Measurements from ENCODE around the gene CASZ1. TPM values are rescaled to one million over a fixed set of nuclear protein-coding genes. Genes with fewer than 3 reads are reported as not detected.
A peak's percentile ranks its signal among the peaks of the same experiment; 100 is the strongest.

The CASZ1 gene
- total RNA-seq, 4 donors from 2014 or later: 5.2 to 38.5 (median 18.7) TPM

GRCh38 chr1:10676963-10677362 lies 119.5 kb downstream of the CASZ1 start:
- Histone ChIP-seq H3K4me3 (replicated peaks in 1 of 3) (no peak overlapping the region), H3K27me3 (no peaks in the 10 kb centered on the region), H3K27ac (peak overlapping the region in 2 of 3 donors; percentile 67 to 81), H3K9me3 (no peaks in the 10 kb centered on the region), H3K36me3 (no peaks in the 10 kb centered on the region), H3K4me1 (peaks cover 75 to 78% of the 10 kb centered on the region in 2 donors)
- WGBS, 2 donors: 65 to 67% methylated on average over 13 of the region's 13 CpGs
- TF ChIP-seq CTCF (IDR thresholded peaks at IDR 0.05) (no peak), POLR2A (IDR thresholded peaks at IDR 0.05) (no peak)
- intact Hi-C loops (cut with DNase I): no loop called here
- peak; percentile 41 to 52 for DNase-seq

DNA sequence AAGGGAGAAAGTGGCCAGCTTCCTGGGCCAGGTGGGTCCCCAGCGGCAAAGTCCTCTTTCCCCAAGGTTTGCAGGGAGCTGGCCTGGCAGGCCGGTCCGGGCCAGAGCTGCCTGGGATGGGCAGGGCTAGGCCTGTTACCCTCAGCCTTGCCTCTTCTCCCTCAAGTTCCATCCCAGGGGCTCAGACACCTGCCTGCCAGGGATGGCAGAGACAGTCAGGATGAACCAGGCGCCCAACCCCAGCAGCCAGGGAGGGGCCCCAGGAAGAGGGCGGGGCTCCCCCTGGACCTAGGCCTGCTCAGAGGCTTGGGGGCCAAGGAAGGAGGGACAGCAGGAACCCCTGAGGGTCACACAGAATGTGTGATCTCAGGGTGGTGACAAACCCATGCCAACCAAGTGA lies 120.6 kb downstream of the CASZ1 start:
- intact Hi-C loops (cut with DNase I): no loop called here
- Histone ChIP-seq H3K27ac (peak overlapping the region; percentile 77 to 85 (median 81)), H3K4me1 (peaks cover 80 to 83% of the 10 kb centered on the region in 2 donors), H3K4me3 (replicated peaks in 1 of 3) (no peak overlapping the region), H3K27me3 (no peaks in the 10 kb centered on the region), H3K36me3 (no peaks in the 10 kb centered on the region), H3K9me3 (no peaks in the 10 kb centered on the region)
- DNase-seq: no peak
- no CpG with 5 or more reads among the region's 5 CpGs for WGBS, 2 donors
- TF ChIP-seq POLR2A (IDR thresholded peaks at IDR 0.05) (no peak), CTCF (IDR thresholded peaks at IDR 0.05) (no peak)

DNA sequence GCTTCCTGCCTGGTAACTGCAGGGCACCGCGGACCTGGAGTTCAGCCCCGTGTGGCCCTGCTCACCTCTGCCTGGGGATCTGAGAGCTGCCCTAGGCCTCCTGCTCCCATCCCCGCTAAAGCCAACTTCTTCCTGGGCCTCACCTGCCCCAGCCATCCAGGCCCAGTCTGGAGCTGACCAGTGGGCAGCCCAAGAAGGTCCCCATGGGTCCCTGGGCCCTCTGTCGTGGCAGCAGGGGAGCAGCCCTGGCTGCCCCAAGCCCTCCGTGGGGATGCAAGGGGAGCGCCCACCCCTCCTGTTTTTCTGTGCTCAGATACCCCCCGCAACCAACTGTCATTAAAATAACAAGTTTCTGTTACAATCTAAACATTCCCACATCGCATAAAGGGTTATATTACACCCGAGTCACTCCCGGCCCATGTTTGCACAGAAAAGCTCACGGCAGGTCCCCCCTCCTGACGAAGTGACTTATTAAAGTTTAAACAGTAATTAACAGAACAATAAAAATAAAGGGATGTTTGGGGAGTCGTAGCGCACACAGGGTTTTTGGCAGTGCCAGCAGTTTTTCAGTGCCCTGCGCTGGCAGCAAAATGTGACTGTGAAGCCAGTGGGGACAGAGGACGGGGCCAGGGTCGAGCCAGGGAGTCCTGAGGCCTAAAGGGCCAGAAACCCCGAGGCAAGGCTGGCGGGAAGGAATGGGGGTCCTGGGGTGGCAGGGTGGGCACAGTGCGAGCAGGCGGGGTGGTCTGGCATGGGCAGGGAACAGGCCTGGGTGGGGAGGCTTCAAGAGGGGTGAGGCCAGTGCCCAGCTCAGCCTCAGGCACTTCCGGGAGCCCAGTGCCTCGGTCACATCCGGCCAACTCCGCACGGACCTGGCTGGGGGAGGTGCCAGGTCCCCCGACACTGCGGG lies 121.5 kb downstream of the CASZ1 start:
- Histone ChIP-seq H3K4me3 (replicated peaks in 1 of 3) (no peak overlapping the region), H3K27ac (peak overlapping the region; percentile 77 to 85 (median 81)), H3K4me1 (peaks cover 82% of the 10 kb centered on the region in 2 donors), H3K9me3 (no peaks in the 10 kb centered on the region), H3K27me3 (no peaks in the 10 kb centered on the region), H3K36me3 (no peaks in the 10 kb centered on the region)
- DNase-seq: peak; percentile 34 to 59
- TF ChIP-seq POLR2A (IDR thresholded peaks at IDR 0.05) (no peak), CTCF (IDR thresholded peaks at IDR 0.05) (no peak)
- WGBS, 2 donors: 53 to 65% methylated on average over 19 to 27 of the region's 29 CpGs
- intact Hi-C loops (cut with DNase I): no loop called here

DNA sequence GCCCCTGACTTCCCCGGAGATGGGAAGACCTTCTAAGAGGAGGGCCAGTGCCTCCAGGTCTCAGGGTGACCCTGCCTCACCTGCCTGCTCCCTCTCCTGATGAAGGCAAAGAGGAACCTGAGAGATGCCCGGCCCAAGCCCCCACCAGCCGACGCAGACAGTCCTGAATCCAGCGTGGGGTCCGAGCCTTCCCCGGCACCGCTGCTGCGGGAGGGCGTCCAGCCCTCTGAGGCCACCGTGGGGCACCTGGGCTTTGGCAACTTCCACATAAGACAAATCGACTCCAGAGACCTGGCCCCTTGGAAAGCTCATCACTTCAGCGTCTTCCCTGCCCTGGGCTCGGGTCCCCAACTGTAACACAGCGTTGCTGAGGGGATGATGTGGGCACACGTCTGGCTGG lies 122.2 kb downstream of the CASZ1 start:
- TF ChIP-seq CTCF (IDR thresholded peaks at IDR 0.05) (no peak), POLR2A (IDR thresholded peaks at IDR 0.05) (no peak)
- Histone ChIP-seq H3K27me3 (no peaks in the 10 kb centered on the region), H3K36me3 (no peaks in the 10 kb centered on the region), H3K27ac (peak overlapping the region; percentile 77 to 85 (median 84)), H3K9me3 (no peaks in the 10 kb centered on the region), H3K4me3 (replicated peaks in 1 of 3) (no peak overlapping the region), H3K4me1 (peaks cover 75 to 79% of the 10 kb centered on the region in 2 donors)
- WGBS, 2 donors: 86 to 95% methylated on average over 10 to 13 of the region's 16 CpGs
- intact Hi-C loops (cut with DNase I): no loop called here
- DNase-seq: no peak

DNA sequence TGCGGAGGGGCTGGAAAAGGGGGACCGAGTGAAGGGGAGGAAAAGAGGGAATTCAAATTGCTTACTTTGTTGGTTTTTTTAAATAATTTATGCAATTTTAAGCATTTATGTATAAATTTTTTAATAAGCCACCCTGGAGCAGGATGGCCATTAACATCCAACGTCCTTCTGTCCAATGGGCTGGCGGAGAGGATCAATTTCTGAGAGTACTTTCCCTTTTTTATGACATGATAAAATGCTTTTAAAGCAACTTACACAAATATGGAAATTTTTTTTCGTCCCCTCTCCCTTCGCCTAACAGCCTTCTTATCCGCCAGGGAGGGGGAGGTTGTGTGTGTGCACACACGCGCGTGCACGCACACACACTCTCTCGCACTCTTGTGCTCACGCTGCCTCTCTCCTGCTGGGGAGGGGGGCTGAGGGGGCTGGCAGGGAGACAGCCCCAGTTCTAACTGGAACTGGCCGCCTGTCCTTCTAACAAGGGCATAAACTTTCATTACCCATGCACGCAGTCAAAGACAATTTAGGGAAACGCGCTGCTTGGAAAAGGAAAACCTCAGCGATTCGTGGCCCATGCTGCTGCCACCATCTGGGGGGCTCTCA lies 123.2 kb downstream of the CASZ1 start:
- intact Hi-C loops (cut with DNase I): no loop called here
- Histone ChIP-seq H3K4me1 (peaks cover 79 to 80% of the 10 kb centered on the region in 2 donors), H3K4me3 (replicated peaks in 1 of 3) (no peak overlapping the region), H3K27ac (peak overlapping the region; percentile 35 to 90 (median 84)), H3K36me3 (no peaks in the 10 kb centered on the region), H3K9me3 (no peaks in the 10 kb centered on the region), H3K27me3 (no peaks in the 10 kb centered on the region)
- TF ChIP-seq POLR2A (IDR thresholded peaks at IDR 0.05): no peak
- no peak for TF ChIP-seq CTCF (IDR thresholded peaks at IDR 0.05)
- WGBS, 2 donors: 59 to 73% methylated on average over 17 to 19 of the region's 19 CpGs
- peak; percentile 61 to 70 for DNase-seq

Data from thyroid gland (tissue), 4 donors.